ENCODE measurements around the gene ANKDD1B.

DNA sequence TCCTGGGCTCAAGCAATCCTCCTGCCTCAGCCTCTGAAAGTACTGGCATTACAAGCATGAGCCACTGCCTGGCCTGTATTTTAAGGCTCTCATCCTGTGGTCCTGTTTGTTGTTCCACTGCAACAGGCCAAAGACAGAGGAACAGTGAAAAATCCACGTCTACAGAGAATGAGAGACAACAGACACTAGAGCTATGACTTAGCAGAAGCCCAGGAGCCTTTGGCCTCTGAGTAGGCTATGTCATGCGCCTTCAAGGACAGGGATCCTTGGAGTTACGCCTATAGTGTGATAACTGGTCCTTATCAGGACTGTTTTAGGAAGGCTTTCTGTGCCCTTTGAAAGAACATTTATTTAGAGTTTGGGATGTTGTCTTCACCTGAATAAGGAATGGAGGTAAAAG is 95.5 kb downstream of the ANKDD1B start:
- TF ChIP-seq, protein P1, sequence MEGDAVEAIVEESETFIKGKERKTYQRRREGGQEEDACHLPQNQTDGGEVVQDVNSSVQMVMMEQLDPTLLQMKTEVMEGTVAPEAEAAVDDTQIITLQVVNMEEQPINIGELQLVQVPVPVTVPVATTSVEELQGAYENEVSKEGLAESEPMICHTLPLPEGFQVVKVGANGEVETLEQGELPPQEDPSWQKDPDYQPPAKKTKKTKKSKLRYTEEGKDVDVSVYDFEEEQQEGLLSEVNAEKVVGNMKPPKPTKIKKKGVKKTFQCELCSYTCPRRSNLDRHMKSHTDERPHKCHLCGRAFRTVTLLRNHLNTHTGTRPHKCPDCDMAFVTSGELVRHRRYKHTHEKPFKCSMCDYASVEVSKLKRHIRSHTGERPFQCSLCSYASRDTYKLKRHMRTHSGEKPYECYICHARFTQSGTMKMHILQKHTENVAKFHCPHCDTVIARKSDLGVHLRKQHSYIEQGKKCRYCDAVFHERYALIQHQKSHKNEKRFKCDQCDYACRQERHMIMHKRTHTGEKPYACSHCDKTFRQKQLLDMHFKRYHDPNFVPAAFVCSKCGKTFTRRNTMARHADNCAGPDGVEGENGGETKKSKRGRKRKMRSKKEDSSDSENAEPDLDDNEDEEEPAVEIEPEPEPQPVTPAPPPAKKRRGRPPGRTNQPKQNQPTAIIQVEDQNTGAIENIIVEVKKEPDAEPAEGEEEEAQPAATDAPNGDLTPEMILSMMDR (IDR thresholded peaks at IDR 0.05), result no peak
- no peak for TF ChIP-seq POLR2A (IDR thresholded peaks at IDR 0.05)

All from testis (tissue), 2 donors.